Upper lobe of left lung (tissue), 4 donors: Measurements from ENCODE around the gene INSM1.

Experiments
- CTCF ChIP-seq, 6 experiments: fragments of 450-650 bp in 4 of 6; fragments of 200-600 bp in 2 of 6; sonication (generic) in 2 of 6; IDR thresholded peaks; one replicate each; pipeline ENCODE4 v1.5.1; 2016 to 2019; ENCODE audit warnings: antibody characterized with exemption in 6 of 6
- POLR2AphosphoS5 ChIP-seq, 2 donors: sonication (generic); formaldehyde crosslinking; IDR thresholded peaks; one replicate each; pipeline ENCODE4 v1.5.1; 2017; ENCODE audit warnings: antibody characterized with exemption in 2 of 2

GRCh38 chr20:20410678-20411077, 42.8 kb downstream of the INSM1 start:
- TF ChIP-seq CTCF (IDR thresholded peaks at IDR 0.05) (no peak), POLR2AphosphoS5 (IDR thresholded peaks at IDR 0.05) (no peak)
